ENCODE data around the gene OOSP3. TPM values are rescaled to one million over a fixed set of nuclear protein-coding genes. Genes with fewer than 3 reads are reported as not detected.
"Not testable (repeated sequence)": the region's sequence is repeated elsewhere in the genome, so short reads cannot be mapped to it uniquely, and the experiment has no call there.

OOSP3 gene
- total RNA-seq, 2 experiments from 2014 or later, result not detected

GRCh38 chr11:59903569-59903968, 25.0 kb downstream of the OOSP3 start:
- POLR2A ChIA-PET; H3K27me3 Mint-ChIP-seq; H3K36me3 Mint-ChIP-seq (ENCODE audit: low read depth); intact Hi-C loops (cut with DNase I, micrococcal nuclease); H3K4me1 Mint-ChIP-seq; H3K4me3 Mint-ChIP-seq; ATAC-seq; H3K9me3 Mint-ChIP-seq (ENCODE audit: low read depth); H3K27ac Mint-ChIP-seq; DNase-seq; CTCF ChIA-PET: not testable (repeated sequence)

GRCh38 chr11:59918480-59918879, 39.9 kb downstream of the OOSP3 start:
- no peak overlapping the region for H3K27ac Mint-ChIP-seq
- no peaks in the 10 kb centered on the region for H3K4me1 Mint-ChIP-seq
- peaks cover 29% of the 10 kb centered on the region for H3K9me3 Mint-ChIP-seq (ENCODE audit: low read depth)
- ATAC-seq (no peak), DNase-seq (no peak)
- ChIA-PET CTCF (interaction anchor here (0.6 to 2.3 kb wide), 9 partner anchors 9 to 303 kb away, joined by 3 to 7 read pairs (median 4); partner anchors contain the start of genes OSBP and STX3), POLR2A (no interaction called here)
- H3K27me3 Mint-ChIP-seq, result peaks cover 2% of the 10 kb centered on the region
- no peaks in the 10 kb centered on the region for H3K36me3 Mint-ChIP-seq (ENCODE audit: low read depth)
- intact Hi-C loops (cut with DNase I, micrococcal nuclease), result loop anchor here (2.0 to 5.0 kb wide), 3 partner anchors 51 to 164 kb away; partner anchors contain the start of genes STX3 (in 1 of the 2) and TCN1 (in 1 of the 2)
- no peak overlapping the region for H3K4me3 Mint-ChIP-seq

GRCh38 chr11:59918987-59919589, 40.5 kb downstream of the OOSP3 start:
- DNase-seq (peak; percentile 37), ATAC-seq (peak; percentile 44)
- Mint-ChIP-seq H3K4me1 (no peaks in the 10 kb centered on the region), H3K27ac (no peak overlapping the region), H3K9me3 (ENCODE audit: low read depth) (peaks cover 33% of the 10 kb centered on the region), H3K4me3 (no peak overlapping the region), H3K36me3 (ENCODE audit: low read depth) (no peaks in the 10 kb centered on the region), H3K27me3 (peaks cover 2% of the 10 kb centered on the region)
- ChIA-PET CTCF (interaction anchor here (0.6 to 2.3 kb wide), 14 partner anchors 9 to 332 kb away, joined by 3 to 7 read pairs (median 4); partner anchors contain the start of genes OSBP and STX3), POLR2A (no interaction called here)
- intact Hi-C loops (cut with DNase I, micrococcal nuclease), result loop anchor here (1.0 to 5.0 kb wide), 5 partner anchors 52 to 165 kb away; partner anchors contain the start of genes STX3 (in 1 of the 2) and TCN1 (in 1 of the 2)

GRCh38 chr11:59923813-59924212, 45.2 kb downstream of the OOSP3 start:
- Mint-ChIP-seq H3K27ac (no peak overlapping the region), H3K4me3 (no peak overlapping the region), H3K4me1 (no peaks in the 10 kb centered on the region), H3K36me3 (ENCODE audit: low read depth) (no peaks in the 10 kb centered on the region), H3K27me3 (no peaks in the 10 kb centered on the region), H3K9me3 (ENCODE audit: low read depth) (peaks cover 38% of the 10 kb centered on the region)
- POLR2A ChIA-PET, result no interaction called here
- intact Hi-C loops (cut with DNase I, micrococcal nuclease), result no loop called here
- CTCF ChIA-PET, result interaction anchor here (0.7 kb wide), 1 partner anchor 65 kb away, joined by 3 read pairs; no protein-coding TSS in a partner anchor
- ATAC-seq (no peak), DNase-seq (peak; percentile 5)

GRCh38 chr11:59931688-59932087, 53.1 kb downstream of the OOSP3 start:
- POLR2A ChIA-PET, result no interaction called here
- CTCF ChIA-PET, result no interaction called here
- H3K27me3 Mint-ChIP-seq, result peaks cover 3% of the 10 kb centered on the region
- intact Hi-C loops (cut with DNase I, micrococcal nuclease), result no loop called here
- peaks cover 11% of the 10 kb centered on the region for H3K9me3 Mint-ChIP-seq (ENCODE audit: low read depth)
- H3K4me1 Mint-ChIP-seq, result no peaks in the 10 kb centered on the region
- H3K36me3 Mint-ChIP-seq (ENCODE audit: low read depth), result peaks cover 2% of the 10 kb centered on the region
- DNase-seq (no peak), ATAC-seq (no peak)
- H3K27ac Mint-ChIP-seq, result no peak overlapping the region
- no peak overlapping the region for H3K4me3 Mint-ChIP-seq

- Mint-ChIP-seq H3K27me3 (peaks cover 13% of the 10 kb centered on the region), H3K27ac (no peak within 1 kb of the TSS), H3K36me3 (ENCODE audit: low read depth) (no peaks in the 10 kb centered on the region), H3K4me3 (no peak within 1 kb of the TSS), H3K9me3 (ENCODE audit: low read depth) (no peaks in the 10 kb centered on the region), H3K4me1 (no peaks in the 10 kb centered on the region)
- DNase-seq (no peak), ATAC-seq (no peak)
- CTCF ChIA-PET, result no interaction called here
- intact Hi-C loops (cut with DNase I, micrococcal nuclease), result no loop called here
- POLR2A ChIA-PET, result no interaction called here
These were observed 59.5 kb downstream of the OOSP3 start, which contains the start of gene OOSP1 for GRCh38 chr11:59938132-59938531. Gene OOSP1 (plus strand): TSS chr11:59938432. CDS start chr11:59938455, 23 bp downstream.

GRCh38 chr11:59938718-59939117, 60.1 kb downstream of the OOSP3 start:
- intact Hi-C loops (cut with DNase I, micrococcal nuclease), result no loop called here
- POLR2A ChIA-PET, result no interaction called here
- Mint-ChIP-seq H3K27me3 (peaks cover 13% of the 10 kb centered on the region), H3K4me1 (no peaks in the 10 kb centered on the region), H3K27ac (no peak overlapping the region), H3K4me3 (no peak overlapping the region), H3K9me3 (ENCODE audit: low read depth) (no peaks in the 10 kb centered on the region), H3K36me3 (ENCODE audit: low read depth) (no peaks in the 10 kb centered on the region)
- ATAC-seq, result no peak
- CTCF ChIA-PET, result no interaction called here
- DNase-seq, result no peak

DNA sequence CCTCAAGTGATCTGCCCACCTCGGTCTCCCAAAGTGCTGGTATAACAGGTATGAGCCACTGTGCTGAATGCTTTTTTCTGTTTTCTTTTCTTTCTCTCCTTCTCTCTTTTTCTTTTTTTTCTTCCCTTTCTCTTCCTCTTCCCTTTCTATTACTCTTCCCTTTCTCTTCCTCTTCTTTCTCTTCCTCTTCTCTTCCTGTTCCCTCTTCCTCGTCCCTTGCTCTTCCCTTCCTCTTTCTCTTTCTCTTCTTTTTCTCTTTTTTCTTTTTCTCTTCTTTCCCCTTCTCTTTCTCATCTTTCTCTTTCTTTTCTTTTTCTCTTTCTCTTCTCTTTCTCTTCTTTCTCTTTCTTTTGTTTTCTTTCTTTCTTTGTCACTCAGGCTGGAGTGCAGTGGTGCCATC, 60.9 kb downstream of the OOSP3 start:
- Mint-ChIP-seq H3K4me1 (no peaks in the 10 kb centered on the region), H3K4me3 (no peak overlapping the region)
- CTCF ChIA-PET, result no interaction called here

DNA sequence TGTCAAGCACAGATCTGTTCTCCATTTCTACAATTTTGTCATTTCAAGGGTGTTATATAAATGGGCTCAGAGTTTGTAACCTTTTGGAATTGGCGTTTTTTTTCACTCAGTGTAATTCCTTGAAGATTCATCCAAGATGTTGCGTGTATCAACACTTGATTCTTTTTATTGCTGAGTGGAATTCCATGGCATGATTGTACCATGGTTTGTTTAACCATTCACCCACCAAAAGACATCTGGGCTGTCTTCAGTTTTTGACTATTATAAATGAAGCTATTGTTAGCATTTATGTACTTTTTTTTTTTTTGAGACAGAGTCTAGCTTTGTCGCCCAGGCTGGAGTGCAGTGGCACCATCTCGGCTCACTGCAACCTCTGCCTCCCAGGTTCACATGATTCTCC, 62.5 kb downstream of the OOSP3 start:
- ATAC-seq (no peak), DNase-seq (no peak)
- intact Hi-C loops (cut with DNase I, micrococcal nuclease), result no loop called here
- H3K27me3 Mint-ChIP-seq, result peaks cover 13% of the 10 kb centered on the region
- ChIA-PET POLR2A (no interaction called here), CTCF (no interaction called here)
- H3K27ac Mint-ChIP-seq, result no peak overlapping the region
- peaks cover 3% of the 10 kb centered on the region for H3K4me1 Mint-ChIP-seq
- H3K4me3 Mint-ChIP-seq, result no peak overlapping the region
- no peaks in the 10 kb centered on the region for H3K9me3 Mint-ChIP-seq (ENCODE audit: low read depth)
- no peaks in the 10 kb centered on the region for H3K36me3 Mint-ChIP-seq (ENCODE audit: low read depth)

More for the DNA sequence above, 60.9 kb downstream of the OOSP3 start:
- ATAC-seq (no peak), DNase-seq (no peak)
- no peaks in the 10 kb centered on the region for H3K9me3 Mint-ChIP-seq (ENCODE audit: low read depth)
- no peak overlapping the region for H3K27ac Mint-ChIP-seq
- intact Hi-C loops (cut with DNase I, micrococcal nuclease), result no loop called here
- POLR2A ChIA-PET, result no interaction called here
- H3K36me3 Mint-ChIP-seq (ENCODE audit: low read depth), result no peaks in the 10 kb centered on the region
- H3K27me3 Mint-ChIP-seq, result peaks cover 10% of the 10 kb centered on the region

- intact Hi-C loops (cut with DNase I, micrococcal nuclease), result no loop called here
- Mint-ChIP-seq H3K4me1 (peaks cover 3% of the 10 kb centered on the region), H3K36me3 (ENCODE audit: low read depth) (no peaks in the 10 kb centered on the region), H3K27me3 (peaks cover 14% of the 10 kb centered on the region), H3K4me3 (no peak overlapping the region), H3K9me3 (ENCODE audit: low read depth) (no peaks in the 10 kb centered on the region), H3K27ac (no peak overlapping the region)
- ATAC-seq, result no peak
- no peak for DNase-seq
- CTCF ChIA-PET, result interaction anchor here (0.7 kb wide), 1 partner anchor 25 kb away, joined by 3 read pairs; no protein-coding TSS in a partner anchor
- POLR2A ChIA-PET, result no interaction called here
These were observed 65.6 kb downstream of the OOSP3 start for GRCh38 chr11:59943997-59944714.

DNA sequence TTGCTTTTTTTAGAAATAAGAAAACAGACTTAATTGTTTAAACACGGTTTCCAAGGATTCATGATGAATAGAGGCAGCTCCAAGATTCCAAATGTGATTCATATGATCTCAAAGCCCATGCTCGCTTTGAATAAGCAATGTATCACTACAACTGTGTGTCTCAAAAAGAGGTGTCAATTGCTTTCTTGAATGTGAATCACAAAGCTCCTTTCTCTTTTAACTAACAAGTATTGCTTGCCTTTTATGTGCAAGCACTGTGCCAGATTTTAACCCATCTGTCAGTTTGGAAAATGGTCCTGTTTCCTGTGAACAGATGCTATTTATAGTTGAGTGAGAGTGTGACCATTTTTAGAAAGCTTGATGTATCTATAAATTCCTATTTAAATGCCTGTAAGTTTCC, 66.1 kb downstream of the OOSP3 start:
- no peak for ATAC-seq
- Mint-ChIP-seq H3K9me3 (ENCODE audit: low read depth) (no peaks in the 10 kb centered on the region), H3K27me3 (peaks cover 15% of the 10 kb centered on the region), H3K36me3 (ENCODE audit: low read depth) (no peaks in the 10 kb centered on the region), H3K4me3 (no peak overlapping the region), H3K27ac (no peak overlapping the region), H3K4me1 (peaks cover 3% of the 10 kb centered on the region)
- no peak for DNase-seq
- CTCF ChIA-PET, result interaction anchor here (0.7 kb wide), 1 partner anchor 25 kb away, joined by 3 read pairs; no protein-coding TSS in a partner anchor
- POLR2A ChIA-PET, result no interaction called here
- intact Hi-C loops (cut with DNase I, micrococcal nuclease), result no loop called here

Measured in activated CD4-positive, alpha-beta T cell treated with anti-CD3 and anti-CD28 coated beads for 36 hours (primary cell).